SK-N-SH (cell line): ENCODE results near the gene MEF2B. TPM values are rescaled to one million over a fixed set of nuclear protein-coding genes. Genes with fewer than 3 reads are reported as not detected.

Source experiments
- CTCF ChIA-PET: fragments of 300-600, 350-600 bp; formaldehyde crosslinking; extraction: SDS; loops from one replicate; lab custom pipeline; 2021; lab: Yijun Ruan, JAX
- POLR2A ChIA-PET: fragments of 350-600 bp; sonication (Branson Sonifier 250); formaldehyde crosslinking; extraction: SDS; loops from one replicate; lab custom pipeline; 2020; ENCODE audit warnings: antibody characterized with exemption, inconsistent platforms; lab: Yijun Ruan, JAX
- DNase-seq: peaks from one replicate; pipeline ENCODE4 v3.0.0; 2012
- H2AFZ ChIP-seq: fragments of 200-600 bp; sonication (generic); 2 replicates; pipeline ENCODE4 v1.8.1; 2016; ENCODE audit warnings: antibody characterized with exemption, mild to moderate bottlenecking, low read depth
- H3F3A ChIP-seq: fragments of 200-600 bp; sonication (generic); replicated peaks from 2 replicates; pipeline ENCODE3; 2016; ENCODE audit warnings: antibody characterized with exemption, mild to moderate bottlenecking; ENCODE audit not compliant: insufficient read depth
- H3K27ac ChIP-seq, 2 experiments: fragments of 200-500 bp in 1 of 2; fragments of 200-600 bp in 1 of 2; sonication (Bioruptor generic) in 1 of 2; sonication (generic), shearing (Covaris generic) in 1 of 2; 2 replicates each; pipeline versions ENCODE4 v1.5.1 to v1.6.1; 2014 to 2016; ENCODE audit warnings: low read depth in 2 of 2, inconsistent platforms in 1 of 2, low read length in 1 of 2, mild to moderate bottlenecking in 1 of 2, mixed read lengths in 1 of 2
- H3K27me3 ChIP-seq: fragments of 200-600 bp; sonication (generic), shearing (Covaris generic); 2 replicates; pipeline ENCODE4 v1.6.1; 2016; ENCODE audit warnings: mixed run types; ENCODE audit not compliant: insufficient read depth
- H3K36me3 ChIP-seq, 2 experiments: fragments of 200-500 bp in 1 of 2; fragments of 200-600 bp in 1 of 2; sonication (Bioruptor generic) in 1 of 2; sonication (generic) in 1 of 2; replicated peaks in 1 of 2; 2 replicates each; pipeline versions ENCODE3 to v1.5.1; 2014 to 2016; ENCODE audit warnings: low read length in 1 of 2, mild to moderate bottlenecking in 1 of 2; ENCODE audit not compliant: insufficient read depth in 2 of 2, control insufficient read depth in 1 of 2
- H3K4me1 ChIP-seq, 2 experiments: fragments of 200-500 bp in 1 of 2; fragments of 200-600 bp in 1 of 2; sonication (Bioruptor generic) in 1 of 2; sonication (generic), shearing (Covaris generic) in 1 of 2; 2 replicates each; pipeline versions ENCODE4 v1.5.1 to v1.6.1; 2014 to 2016; ENCODE audit warnings: low read depth in 1 of 2, low read length in 1 of 2, mixed run types in 1 of 2; ENCODE audit not compliant: insufficient read depth in 2 of 2, control insufficient read depth in 1 of 2
- H3K4me2 ChIP-seq: fragments of 200-600 bp; sonication (generic), shearing (Covaris generic); 2 replicates; pipeline ENCODE4 v1.6.1; 2017; ENCODE audit warnings: mixed run types
- H3K4me3 ChIP-seq, 2 experiments: fragments of 200-500 bp in 1 of 2; fragments of 200-600 bp in 1 of 2; sonication (Bioruptor generic) in 1 of 2; sonication (generic), shearing (Covaris generic) in 1 of 2; 2 replicates each; pipeline versions ENCODE4 v1.5.1 to v1.8.1; 2014 to 2016; ENCODE audit warnings: low read depth in 2 of 2, inconsistent platforms in 1 of 2, low read length in 1 of 2, mild to moderate bottlenecking in 1 of 2, mixed read lengths in 1 of 2, moderate library complexity in 1 of 2
- H3K79me2 ChIP-seq: fragments of 200-600 bp; sonication (generic); 2 replicates; pipeline ENCODE4 v1.8.1; 2017; ENCODE audit warnings: mild to moderate bottlenecking; ENCODE audit not compliant: insufficient read depth
- H3K9ac ChIP-seq: fragments of 200-600 bp; sonication (generic); 2 replicates; pipeline ENCODE4 v1.6.1; 2017; ENCODE audit warnings: mixed run types
- H3K9me2 ChIP-seq: fragments of 200-600 bp; sonication (generic); 2 replicates; pipeline ENCODE4 v1.6.1; 2017; ENCODE audit warnings: mixed run types
- H3K9me3 ChIP-seq: fragments of 200-600 bp; sonication (generic); 2 replicates; pipeline ENCODE4 v1.6.1; 2017; ENCODE audit warnings: mixed run types, mild to moderate bottlenecking, moderate library complexity
- H4K20me1 ChIP-seq: fragments of 200-600 bp; sonication (generic); 2 replicates; pipeline ENCODE4 v1.6.1; 2017; ENCODE audit warnings: mild to moderate bottlenecking, mixed run types; ENCODE audit not compliant: insufficient read depth
- CHD2 ChIP-seq: fragments of 150-350 bp; IDR thresholded peaks from 2 replicates; pipeline ENCODE4 v1.6.1; 2018; ENCODE audit warnings: low read length; ENCODE audit not compliant: partially characterized antibody
- ELF1 ChIP-seq: IDR thresholded peaks from 2 replicates; pipeline ENCODE4 v1.4.0; 2012
- EP300 ChIP-seq, 2 experiments: IDR thresholded peaks; 2 replicates each; pipeline versions ENCODE4 v1.4.0 to v1.6.1; 2012; ENCODE audit warnings: borderline replicate concordance in 1 of 2, low read depth in 1 of 2, low read length in 1 of 2
- EZH2phosphoT487 ChIP-seq: fragments of 200-600 bp; sonication (generic); IDR thresholded peaks from 2 replicates; pipeline ENCODE4 v1.6.1; 2017; ENCODE audit warnings: low read depth, mixed run types, mild to moderate bottlenecking, antibody characterized with exemption, moderate library complexity, borderline replicate concordance
- FOSL2 ChIP-seq: IDR thresholded peaks from 2 replicates; pipeline ENCODE4 v1.4.0; 2012; ENCODE audit warnings: low read depth, mild to moderate bottlenecking, moderate library complexity, borderline replicate concordance
- FOXJ3 ChIP-seq: sonication (generic); formaldehyde crosslinking; IDR thresholded peaks from 2 replicates; pipeline ENCODE4 v1.5.1; 2020; ENCODE audit warnings: mild to moderate bottlenecking, missing genetic modification reagents
- JUND ChIP-seq: IDR thresholded peaks from 2 replicates; pipeline ENCODE4 v1.4.0; 2012
- MEF2A ChIP-seq: IDR thresholded peaks from 2 replicates; pipeline ENCODE4 v1.4.0; 2012; ENCODE audit warnings: low read depth, borderline replicate concordance
- NFIC ChIP-seq: IDR thresholded peaks from 2 replicates; pipeline ENCODE4 v1.4.0; 2012; ENCODE audit warnings: borderline replicate concordance
- NRF1 ChIP-seq: IDR thresholded peaks from 2 replicates; pipeline ENCODE4 v1.6.1; 2012; ENCODE audit warnings: low read depth, mild to moderate bottlenecking, low read length
- RFX5 ChIP-seq: IDR thresholded peaks from 2 replicates; pipeline ENCODE4 v1.6.1; 2012; ENCODE audit warnings: mild to moderate bottlenecking, improper control_type of control experiment, low read length
- SIN3A ChIP-seq: IDR thresholded peaks from 2 replicates; pipeline ENCODE4 v1.6.1; 2012; ENCODE audit warnings: low read depth, mild to moderate bottlenecking, low read length, moderate library complexity, borderline replicate concordance
- SMC3 ChIP-seq: IDR thresholded peaks from 2 replicates; pipeline ENCODE4 v1.6.1; 2012; ENCODE audit warnings: low read depth, low read length, improper control_type of control experiment
- TAF1 ChIP-seq: IDR thresholded peaks from 2 replicates; pipeline ENCODE4 v1.6.1; 2012; ENCODE audit warnings: low read depth, mild to moderate bottlenecking, low read length, moderate library complexity, borderline replicate concordance
- TCF12 ChIP-seq: IDR thresholded peaks from 2 replicates; pipeline ENCODE4 v1.4.0; 2012
- TEAD4 ChIP-seq: IDR thresholded peaks from 2 replicates; pipeline ENCODE4 v1.4.0; 2012; ENCODE audit warnings: mild to moderate bottlenecking, borderline replicate concordance; ENCODE audit not compliant: insufficient read depth
- WGBS: methylation state at CpG from one replicate; pipeline ENCODE4 v1.1.6; 2017; ENCODE audit warnings: low lambda C conversion rate; 5-methylcytosine and 5-hydroxymethylcytosine counted together
- polyA plus RNA-seq, 3 experiments: library from polyadenylated mRNA; depleted of rRNA; stranded (reverse); fragments of >200 nt; gene quantifications; 2 replicates each; pipeline ENCODE4 v1.2.3, GENCODE V29; 2012
- TF ChIP-seq, protein P1 (sequence below): fragments of 200-600 bp; sonication (generic); IDR thresholded peaks from 2 replicates; pipeline ENCODE4 v1.6.1; 2017; ENCODE audit warnings: antibody characterized with exemption, mild to moderate bottlenecking, moderate library complexity
- TF ChIP-seq, protein P2 (sequence below): IDR thresholded peaks from 2 replicates; pipeline ENCODE4; 2012
- TF ChIP-seq, protein P3 (sequence below): IDR thresholded peaks from 2 replicates; pipeline ENCODE4 v1.4.0; 2012; ENCODE audit warnings: low read depth, borderline replicate concordance
- TF ChIP-seq, protein P4 (sequence below): fragments of 150-350 bp; IDR thresholded peaks from 2 replicates; pipeline ENCODE4 v1.6.1; 2017; ENCODE audit warnings: antibody characterized with exemption, low read length, low read depth, borderline replicate concordance

The MEF2B gene
- polyA plus RNA-seq, 1 of the 3 experiments (the other 2 are of a cell fraction): 1.0 TPM

DNA sequence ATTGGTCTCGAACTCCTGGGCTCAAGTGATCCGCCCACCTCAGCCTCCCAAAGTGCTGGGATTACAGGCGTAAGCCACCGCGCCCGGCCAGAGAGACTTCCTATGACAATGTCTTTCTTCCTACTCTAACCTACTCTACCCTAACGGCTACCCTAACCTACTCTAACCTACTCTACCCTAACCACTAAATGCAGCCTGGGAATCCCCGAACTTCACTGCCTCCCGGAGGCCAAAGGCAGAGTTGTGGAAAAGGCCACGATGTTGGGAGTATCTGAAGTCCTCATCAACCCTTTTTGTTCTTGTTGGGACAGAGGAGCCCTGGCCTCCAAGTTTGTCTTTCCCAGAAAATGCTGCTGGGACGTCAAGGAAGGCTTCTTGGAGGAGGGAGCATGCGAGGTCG lies 34.1 kb upstream of the MEF2B start:
- ChIA-PET CTCF (no interaction called here), POLR2A (no interaction called here)
- WGBS: 71% methylated on average over 13 of the region's 13 CpGs

DNA sequence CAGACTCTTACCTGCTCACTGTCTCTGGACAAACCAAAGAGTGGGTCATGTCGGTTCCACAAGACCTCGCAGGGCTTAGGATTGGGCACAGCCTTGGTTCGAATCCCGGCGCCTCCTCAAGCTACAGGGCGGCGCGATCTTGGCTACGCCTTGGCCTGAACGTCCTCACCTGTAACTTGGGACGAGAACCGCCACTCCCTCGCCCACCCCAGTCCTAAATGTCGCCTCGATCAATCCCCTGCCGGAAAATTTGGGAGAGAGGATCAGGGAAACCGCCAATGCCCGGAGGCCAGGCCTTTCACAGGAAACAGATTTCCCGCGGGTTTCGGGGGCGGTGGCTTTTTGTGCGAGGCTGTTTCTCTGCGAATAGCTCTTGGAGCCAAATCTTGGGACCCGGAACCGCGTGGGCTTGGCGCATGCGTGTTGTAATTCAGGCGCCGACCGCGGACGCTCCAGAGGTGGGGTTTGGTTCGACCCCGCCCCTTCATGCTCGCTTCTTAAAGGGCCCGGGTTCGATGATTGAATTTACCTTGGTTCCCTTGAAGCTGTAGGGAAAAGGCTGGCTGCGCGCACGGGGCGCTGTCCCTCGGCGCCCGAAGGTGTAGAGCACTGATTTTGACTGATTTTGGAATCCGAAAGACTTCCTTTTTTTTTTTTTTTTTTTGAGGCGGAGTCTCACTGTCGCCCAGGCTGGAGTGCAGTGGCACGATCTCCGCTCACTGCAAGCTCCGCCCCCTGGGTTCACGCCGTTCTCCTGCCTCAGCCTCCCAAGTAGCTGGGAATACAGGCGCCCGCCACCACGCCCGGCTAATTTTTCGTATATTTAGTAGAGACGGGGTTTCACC lies 33.2 kb upstream of the MEF2B start, which contains the start of gene NR2C2AP:
TSS of gene NR2C2AP (minus strand) at position 403 of the 845 bp plus-strand sequence. CDS start at position 49, 354 bp downstream.
- ChIA-PET CTCF (interaction anchor here (0.6 to 1.2 kb wide), 4 partner anchors 11 to 287 kb away, joined by 3 read pairs; partner anchors contain the start of genes BORCS8 and RFXANK), POLR2A (interaction anchor here (0.6 to 1.7 kb wide), 4 partner anchors 9 to 105 kb away, joined by 3 to 10 read pairs (median 4); partner anchors contain the start of genes BORCS8, NCAN and RFXANK)
- Histone ChIP-seq H3K9ac (peak within 1 kb of the TSS; percentile 88), H4K20me1 (no peaks in the 10 kb centered on the region), H3K27me3 (no peaks in the 10 kb centered on the region), H3K9me2 (no peaks in the 10 kb centered on the region), H3K4me2 (peak within 1 kb of the TSS; percentile 93), H3K27ac (peak within 1 kb of the TSS; percentile 33 to 51; a peak in 3 of 4 replicates), H3K4me1 (peaks cover 0 to 11% of the 10 kb centered on the region in 2 experiments; a peak in 1 of 4 replicates), H3F3A (peaks cover 3% of the 10 kb centered on the region), H3K4me3 (peak within 1 kb of the TSS; percentile 65 to 79), H3K9me3 (no peaks in the 10 kb centered on the region), H3K36me3 (peaks cover 0 to 23% of the 10 kb centered on the region in 2 experiments), H2AFZ (peak within 1 kb of the TSS; percentile 78), H3K79me2 (peaks cover 21% of the 10 kb centered on the region; the same call in 1 of the 2 replicates)
- peak; percentile 98 for DNase-seq
- WGBS: 4% methylated on average over 36 of the region's 60 CpGs
- TF ChIP-seq, protein P1, sequence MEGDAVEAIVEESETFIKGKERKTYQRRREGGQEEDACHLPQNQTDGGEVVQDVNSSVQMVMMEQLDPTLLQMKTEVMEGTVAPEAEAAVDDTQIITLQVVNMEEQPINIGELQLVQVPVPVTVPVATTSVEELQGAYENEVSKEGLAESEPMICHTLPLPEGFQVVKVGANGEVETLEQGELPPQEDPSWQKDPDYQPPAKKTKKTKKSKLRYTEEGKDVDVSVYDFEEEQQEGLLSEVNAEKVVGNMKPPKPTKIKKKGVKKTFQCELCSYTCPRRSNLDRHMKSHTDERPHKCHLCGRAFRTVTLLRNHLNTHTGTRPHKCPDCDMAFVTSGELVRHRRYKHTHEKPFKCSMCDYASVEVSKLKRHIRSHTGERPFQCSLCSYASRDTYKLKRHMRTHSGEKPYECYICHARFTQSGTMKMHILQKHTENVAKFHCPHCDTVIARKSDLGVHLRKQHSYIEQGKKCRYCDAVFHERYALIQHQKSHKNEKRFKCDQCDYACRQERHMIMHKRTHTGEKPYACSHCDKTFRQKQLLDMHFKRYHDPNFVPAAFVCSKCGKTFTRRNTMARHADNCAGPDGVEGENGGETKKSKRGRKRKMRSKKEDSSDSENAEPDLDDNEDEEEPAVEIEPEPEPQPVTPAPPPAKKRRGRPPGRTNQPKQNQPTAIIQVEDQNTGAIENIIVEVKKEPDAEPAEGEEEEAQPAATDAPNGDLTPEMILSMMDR: no peak
- TF ChIP-seq FOSL2 (0 out of 2 replicates have a peak, but pooled peaks have one; percentile 0), EP300 (IDR thresholded peaks at IDR 0.05; ENCODE audit: borderline replicate concordance in 1 of 2, low read depth in 1 of 2, low read length in 1 of 2) (no peak), RFX5 (no peak), MEF2A (no peak), TAF1 (no peak; the same call in 1 of the 2 replicates), CHD2 (peak; percentile 33), FOXJ3 (CRISPR knock-in tag) (no peak), SMC3 (no peak), TEAD4 (no peak), JUND (no peak), TCF12 (no peak), NFIC (no peak), ELF1 (peak; percentile 79), EZH2phosphoT487 (no peak), SIN3A (0 out of 2 replicates have a peak, but pooled peaks have one; percentile 35), NRF1 (peak; percentile 78)
- TF ChIP-seq, protein P2, sequence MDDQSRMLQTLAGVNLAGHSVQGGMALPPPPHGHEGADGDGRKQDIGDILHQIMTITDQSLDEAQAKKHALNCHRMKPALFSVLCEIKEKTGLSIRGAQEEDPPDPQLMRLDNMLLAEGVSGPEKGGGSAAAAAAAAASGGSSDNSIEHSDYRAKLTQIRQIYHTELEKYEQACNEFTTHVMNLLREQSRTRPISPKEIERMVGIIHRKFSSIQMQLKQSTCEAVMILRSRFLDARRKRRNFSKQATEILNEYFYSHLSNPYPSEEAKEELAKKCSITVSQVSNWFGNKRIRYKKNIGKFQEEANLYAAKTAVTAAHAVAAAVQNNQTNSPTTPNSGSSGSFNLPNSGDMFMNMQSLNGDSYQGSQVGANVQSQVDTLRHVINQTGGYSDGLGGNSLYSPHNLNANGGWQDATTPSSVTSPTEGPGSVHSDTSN: peak; percentile 34; the same call in 1 of the 2 replicates
- TF ChIP-seq, protein P3, sequence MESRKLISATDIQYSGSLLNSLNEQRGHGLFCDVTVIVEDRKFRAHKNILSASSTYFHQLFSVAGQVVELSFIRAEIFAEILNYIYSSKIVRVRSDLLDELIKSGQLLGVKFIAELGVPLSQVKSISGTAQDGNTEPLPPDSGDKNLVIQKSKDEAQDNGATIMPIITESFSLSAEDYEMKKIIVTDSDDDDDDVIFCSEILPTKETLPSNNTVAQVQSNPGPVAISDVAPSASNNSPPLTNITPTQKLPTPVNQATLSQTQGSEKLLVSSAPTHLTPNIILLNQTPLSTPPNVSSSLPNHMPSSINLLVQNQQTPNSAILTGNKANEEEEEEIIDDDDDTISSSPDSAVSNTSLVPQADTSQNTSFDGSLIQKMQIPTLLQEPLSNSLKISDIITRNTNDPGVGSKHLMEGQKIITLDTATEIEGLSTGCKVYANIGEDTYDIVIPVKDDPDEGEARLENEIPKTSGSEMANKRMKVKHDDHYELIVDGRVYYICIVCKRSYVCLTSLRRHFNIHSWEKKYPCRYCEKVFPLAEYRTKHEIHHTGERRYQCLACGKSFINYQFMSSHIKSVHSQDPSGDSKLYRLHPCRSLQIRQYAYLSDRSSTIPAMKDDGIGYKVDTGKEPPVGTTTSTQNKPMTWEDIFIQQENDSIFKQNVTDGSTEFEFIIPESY: no peak
- TF ChIP-seq, protein P4, sequence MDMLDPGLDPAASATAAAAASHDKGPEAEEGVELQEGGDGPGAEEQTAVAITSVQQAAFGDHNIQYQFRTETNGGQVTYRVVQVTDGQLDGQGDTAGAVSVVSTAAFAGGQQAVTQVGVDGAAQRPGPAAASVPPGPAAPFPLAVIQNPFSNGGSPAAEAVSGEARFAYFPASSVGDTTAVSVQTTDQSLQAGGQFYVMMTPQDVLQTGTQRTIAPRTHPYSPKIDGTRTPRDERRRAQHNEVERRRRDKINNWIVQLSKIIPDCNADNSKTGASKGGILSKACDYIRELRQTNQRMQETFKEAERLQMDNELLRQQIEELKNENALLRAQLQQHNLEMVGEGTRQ: no peak

More for the DNA sequence above, 34.1 kb upstream of the MEF2B start:
- Histone ChIP-seq H3K9ac (no peak overlapping the region), H3K4me2 (no peak overlapping the region), H3K4me1 (peaks cover 0 to 11% of the 10 kb centered on the region in 2 experiments; a peak in 1 of 4 replicates), H3K27me3 (no peaks in the 10 kb centered on the region), H2AFZ (no peak overlapping the region), H3F3A (peaks cover 3% of the 10 kb centered on the region), H3K27ac (no peak overlapping the region), H3K9me3 (no peaks in the 10 kb centered on the region), H3K79me2 (peaks cover 21% of the 10 kb centered on the region; the same call in 1 of the 2 replicates), H3K36me3 (peaks cover 0 to 14% of the 10 kb centered on the region in 2 experiments), H3K4me3 (no peak overlapping the region), H4K20me1 (no peaks in the 10 kb centered on the region), H3K9me2 (no peaks in the 10 kb centered on the region)
- no peak for DNase-seq
- TF ChIP-seq TAF1: no peak
